ENCODE data around the gene FALEC.
A peak's percentile ranks its signal among the peaks of the same experiment; 100 is the strongest.

- TF ChIP-seq CTCF (IDR thresholded peaks at IDR 0.05): no peak
- peak; percentile 83 to 84 for TF ChIP-seq POLR2AphosphoS5 (IDR thresholded peaks at IDR 0.05; ENCODE audit: insufficient read depth in 1 of 2, low read depth in 1 of 2)
Measured at GRCh38 chr1:150507912-150508864, 7.4 kb upstream of the FALEC start, which contains the start of gene ECM1.

Data from vagina (tissue), 2 donors.